NCI-H1048 (cell line): ENCODE data around the gene BTBD19.
"Not testable (repeated sequence)": the region's sequence is repeated elsewhere in the genome, so short reads cannot be mapped to it uniquely, and the experiment has no call there.

Source experiments
- DNase-seq: peaks from one replicate; lab custom pipeline; 2025; lab: John Stamatoyannopoulos, UW

The BTBD19 gene

DNA sequence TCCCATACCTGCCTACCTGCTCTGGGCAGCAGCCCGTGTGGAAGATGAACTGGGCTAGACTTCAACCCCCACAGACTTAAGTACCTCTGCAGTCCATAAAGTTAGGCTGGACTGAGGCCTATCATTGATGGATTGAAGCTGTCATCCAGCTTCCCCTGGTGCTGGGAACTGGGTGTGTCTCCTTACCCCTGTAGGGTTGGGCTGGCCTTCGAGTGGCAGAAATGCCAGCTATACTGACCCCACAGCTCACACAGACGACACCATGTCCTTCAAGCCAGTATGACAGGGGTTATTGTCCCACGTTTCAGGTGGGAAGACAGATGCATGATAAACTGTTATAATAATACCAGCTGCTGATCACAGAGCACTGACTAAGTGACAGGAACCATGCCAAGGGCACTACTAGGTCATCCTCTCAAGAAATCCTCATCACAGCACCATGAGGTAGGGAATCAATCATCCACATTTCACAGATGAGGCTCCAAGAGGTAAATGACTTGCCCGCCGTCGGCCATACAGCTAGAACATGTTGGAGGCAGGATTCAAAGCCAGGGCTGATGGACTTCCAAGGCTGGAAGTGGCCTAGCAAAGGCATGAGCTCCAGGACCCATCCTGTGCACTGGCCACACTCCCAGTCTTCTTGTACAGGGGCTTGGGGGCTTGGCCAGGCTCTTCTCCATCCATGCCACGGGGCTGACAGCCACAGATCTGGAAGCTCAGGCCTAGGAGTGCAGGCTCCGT is 20.0 kb upstream of the BTBD19 start, which contains the start of gene BEST4:
Gene BEST4 (minus strand): TSS at position 51 of the 741 bp plus-strand sequence. CDS start 465 bp downstream, outside the sequence.
- no peak for DNase-seq

DNA sequence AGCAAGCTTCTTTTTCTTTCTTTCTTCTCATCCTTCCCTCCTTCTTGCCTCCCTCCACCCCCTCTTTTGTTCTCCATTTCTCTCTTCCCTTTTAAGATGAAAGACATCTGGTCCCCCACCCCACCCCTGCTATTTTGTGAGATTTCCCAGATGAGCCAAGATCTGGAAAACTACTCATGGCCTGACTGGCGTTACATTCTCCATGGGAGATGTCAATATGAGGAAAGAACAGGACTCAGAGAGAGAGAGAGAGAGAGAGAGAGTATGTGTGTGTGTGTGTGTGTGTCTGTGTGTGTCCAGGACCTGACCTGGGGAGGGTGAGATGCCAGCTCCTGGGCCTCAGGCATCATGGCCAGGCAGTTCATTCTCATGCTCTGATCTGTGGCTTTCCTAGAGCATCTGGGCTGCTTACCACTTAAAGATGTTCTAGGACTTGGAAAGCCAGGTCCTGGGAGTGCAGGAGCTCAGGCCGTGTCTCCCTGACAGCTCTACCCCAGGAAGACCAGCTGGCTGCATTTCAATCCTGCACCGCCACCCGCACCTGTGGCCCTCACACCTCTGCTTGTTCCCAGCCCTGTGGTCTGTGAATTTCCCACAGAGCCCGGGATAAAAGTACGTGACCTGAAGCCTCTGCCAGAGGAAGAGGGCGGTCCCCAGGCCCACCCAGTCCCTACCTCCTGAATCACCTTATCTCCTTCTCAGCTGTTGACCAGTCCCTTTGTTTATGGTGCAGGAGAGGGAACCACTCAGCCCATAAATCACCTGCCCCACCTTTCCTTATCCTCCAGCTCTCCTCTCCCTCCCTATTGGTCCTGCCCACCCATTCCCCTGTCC is 17.1 kb upstream of the BTBD19 start:
- DNase-seq, result no peak

DNA sequence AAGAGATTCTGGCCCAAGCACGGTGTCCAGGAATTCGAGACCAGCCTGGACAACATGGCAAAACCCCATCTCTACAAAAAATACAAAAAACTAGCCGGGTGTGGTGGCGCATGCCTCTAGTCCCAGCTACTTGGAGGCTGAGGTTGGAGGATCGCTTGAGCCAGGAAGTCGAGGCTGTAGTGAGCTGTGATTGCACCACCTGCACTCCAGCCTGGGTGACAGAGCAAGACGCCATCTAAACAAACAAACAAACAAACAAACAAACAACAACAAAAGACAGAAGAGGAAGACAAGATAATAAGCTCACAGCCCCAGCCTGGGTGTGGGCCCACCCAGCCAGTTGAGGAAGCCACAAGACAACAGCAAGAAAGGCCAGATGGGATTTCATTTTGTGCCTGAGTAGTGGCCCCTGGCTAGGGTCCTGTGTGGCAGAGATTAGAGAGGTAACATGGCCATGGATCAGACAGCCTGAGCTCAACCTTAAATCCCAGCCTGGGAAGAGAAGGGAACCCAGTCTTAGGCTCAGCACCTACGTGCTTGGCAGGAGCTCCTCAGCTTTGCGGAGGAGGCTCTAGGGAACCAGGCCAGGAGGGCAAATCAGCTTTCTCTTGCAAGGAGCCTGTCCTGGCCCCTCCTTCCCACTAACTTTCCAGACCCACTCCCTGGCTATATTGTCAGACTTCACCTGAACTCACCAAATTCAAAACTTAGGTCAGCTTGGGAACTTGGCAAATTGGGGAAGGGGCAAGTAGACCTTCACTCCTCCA is 15.4 kb upstream of the BTBD19 start:
- DNase-seq, result no peak

DNA sequence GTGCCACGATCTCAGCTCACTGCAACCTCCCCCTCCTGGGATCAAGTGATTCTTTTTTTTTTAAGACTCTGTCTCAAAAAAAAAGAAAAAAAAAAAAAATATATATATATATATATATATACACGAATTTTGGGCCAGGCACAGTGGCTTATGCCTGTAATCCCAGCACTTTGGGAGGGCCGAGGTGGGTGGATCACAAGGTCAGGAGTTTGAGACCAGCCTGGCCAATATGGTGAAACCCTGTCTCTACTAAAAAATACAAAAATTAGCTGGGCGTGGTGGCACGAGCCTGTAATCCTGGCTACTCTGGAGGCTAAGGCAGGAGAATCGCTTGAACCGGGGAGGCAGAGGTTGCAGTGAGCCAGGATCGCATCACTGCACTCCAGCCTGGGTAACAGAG is 10.4 kb upstream of the BTBD19 start:
- DNase-seq, result not testable (repeated sequence)

DNA sequence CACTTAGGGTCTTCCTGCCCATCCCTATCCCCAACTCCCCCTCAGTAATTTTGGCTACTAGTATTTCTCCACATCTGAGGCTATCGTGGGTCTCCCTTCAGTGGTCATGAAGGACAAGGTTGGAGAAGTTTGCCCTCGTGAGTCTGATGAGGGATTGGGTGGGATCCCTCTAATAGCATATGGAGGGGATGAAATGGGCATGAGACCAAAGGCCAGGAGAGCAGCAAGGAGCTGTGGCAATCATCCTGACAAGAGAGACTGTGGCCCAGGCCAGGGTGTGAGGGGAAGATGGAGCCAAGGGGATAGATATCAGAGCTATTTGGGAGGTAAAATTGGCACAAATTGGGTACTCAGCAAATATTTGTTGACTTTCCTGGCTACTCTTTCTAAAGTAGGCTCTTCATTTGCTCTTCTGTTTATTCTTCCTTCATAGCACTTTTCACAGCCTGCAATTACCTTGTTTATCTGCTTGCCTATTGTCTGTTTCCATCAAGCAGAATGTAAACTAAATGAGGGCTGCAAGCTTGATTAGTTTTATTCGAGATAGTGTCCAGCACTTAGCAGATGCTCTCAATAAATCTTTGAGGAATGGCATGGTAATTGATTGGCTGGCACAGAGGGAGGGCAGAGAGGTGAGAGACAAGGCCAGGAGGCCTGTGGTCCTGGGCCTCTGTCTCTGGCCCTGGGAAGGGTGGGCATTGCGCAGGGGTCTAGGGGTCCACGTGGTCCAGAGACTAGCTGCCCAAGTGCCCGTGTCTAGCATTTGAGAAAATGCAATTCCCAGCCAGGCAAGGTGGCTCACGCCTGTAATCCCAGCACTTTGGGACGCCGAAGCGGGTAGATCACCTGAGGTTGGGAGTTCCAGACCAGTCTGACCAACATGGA is 9.6 kb upstream of the BTBD19 start:
- DNase-seq, result no peak

DNA sequence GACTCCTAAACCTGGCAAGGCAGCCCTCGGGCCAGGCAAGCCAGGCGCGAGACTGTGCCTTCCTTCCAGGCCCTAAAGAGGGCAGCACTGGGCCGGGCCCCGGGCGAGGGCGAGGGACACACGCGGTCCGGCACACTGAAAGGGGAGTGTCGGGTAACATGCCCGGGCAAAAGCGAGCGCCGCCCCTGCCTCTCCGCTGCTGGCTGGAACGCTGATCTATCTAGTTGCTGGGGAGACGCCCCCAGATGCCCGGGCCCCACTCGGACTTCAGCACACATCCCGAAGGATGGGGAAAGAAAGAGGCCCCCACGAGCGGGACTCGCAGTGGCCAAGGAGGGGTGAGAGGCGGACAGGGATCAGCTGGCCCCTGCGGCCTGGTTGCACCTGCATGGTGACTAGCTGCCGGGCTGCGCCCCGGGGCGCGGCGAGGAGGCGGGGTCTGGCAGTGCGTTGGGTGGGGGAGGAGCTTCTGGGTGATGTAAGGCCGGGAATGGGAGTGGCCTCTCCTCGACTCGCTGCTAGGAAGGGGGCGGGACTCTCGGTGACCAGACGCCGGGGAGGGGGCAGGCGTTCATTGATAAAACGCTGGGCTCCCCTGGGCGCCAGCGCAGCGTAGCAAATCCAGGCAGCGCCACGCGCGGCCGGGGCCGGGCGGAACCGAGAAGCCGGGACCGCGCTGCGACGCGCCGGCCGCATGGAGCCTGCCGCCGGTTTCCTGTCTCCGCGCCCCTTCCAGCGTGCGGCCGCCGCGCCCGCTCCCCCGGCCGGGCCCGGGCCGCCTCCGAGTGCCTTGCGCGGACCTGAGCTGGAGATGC is 8.3 kb upstream of the BTBD19 start, which contains the start of gene PLK3:
Gene PLK3 (plus strand): TSS at position 608 of the 815 bp plus-strand sequence. CDS start 87 bp downstream, at position 695.
- peak; percentile 85 for DNase-seq

DNA sequence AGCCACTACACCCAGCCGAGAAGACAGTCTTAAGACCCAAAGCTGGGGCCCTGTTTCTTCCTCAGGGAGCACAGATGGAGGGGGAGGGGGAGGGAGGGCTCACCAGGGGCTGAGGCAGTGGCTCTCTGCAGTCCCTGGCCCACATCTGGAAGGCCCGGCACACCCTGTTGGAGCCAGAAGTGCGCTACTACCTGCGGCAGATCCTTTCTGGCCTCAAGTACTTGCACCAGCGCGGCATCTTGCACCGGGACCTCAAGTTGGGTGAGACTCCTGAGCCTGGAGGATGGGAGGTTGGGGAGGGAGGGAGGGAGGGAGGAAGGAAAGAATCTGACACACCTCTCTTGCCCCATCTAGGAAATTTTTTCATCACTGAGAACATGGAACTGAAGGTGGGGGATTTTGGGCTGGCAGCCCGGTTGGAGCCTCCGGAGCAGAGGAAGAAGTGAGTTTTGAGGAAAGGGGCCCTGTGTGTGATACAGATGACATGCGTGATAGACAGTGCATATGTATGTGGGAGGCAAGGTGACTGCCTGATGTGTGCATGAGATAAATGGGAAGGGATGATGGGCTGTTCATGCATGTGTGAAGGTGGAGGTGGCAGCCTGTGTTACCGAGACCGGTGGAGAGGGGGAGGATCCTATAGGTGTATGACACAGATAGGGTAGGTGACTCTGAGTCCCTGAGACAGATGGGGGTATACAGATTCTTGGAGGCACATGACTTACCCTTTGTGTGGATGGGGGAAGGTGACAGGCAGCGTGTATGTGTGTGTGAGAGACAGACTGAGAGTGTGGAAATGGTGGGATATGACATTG is 6.6 kb upstream of the BTBD19 start:
- no peak for DNase-seq

DNA sequence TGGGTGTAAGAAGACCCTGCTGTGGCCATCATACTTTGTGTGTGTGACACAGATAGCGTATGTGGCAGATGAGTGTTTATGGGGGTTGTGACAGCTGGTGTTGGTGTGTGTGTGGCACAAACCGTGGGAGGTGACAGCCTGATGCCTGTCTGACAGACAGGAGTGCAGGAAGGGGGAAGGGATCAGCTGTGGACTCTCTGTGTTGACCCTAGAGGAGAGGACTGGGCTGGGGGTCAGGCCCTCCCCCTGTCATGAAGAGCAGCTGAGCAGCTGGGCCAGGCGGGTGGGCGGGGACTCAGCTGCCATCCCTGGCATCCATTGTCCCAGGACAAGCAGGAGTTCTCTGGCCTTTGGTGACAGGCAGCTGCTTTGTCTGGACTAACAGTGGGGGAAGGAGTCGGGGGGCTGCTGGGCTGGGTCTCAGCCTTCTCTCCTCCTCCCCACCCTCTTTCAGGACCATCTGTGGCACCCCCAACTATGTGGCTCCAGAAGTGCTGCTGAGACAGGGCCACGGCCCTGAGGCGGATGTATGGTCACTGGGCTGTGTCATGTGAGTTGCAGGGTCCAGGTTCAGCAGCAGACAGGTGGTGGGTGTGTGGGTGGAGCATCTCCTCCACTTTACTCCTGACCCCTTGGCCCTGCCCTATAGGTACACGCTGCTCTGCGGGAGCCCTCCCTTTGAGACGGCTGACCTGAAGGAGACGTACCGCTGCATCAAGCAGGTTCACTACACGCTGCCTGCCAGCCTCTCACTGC is 5.8 kb upstream of the BTBD19 start:
- no peak for DNase-seq

DNA sequence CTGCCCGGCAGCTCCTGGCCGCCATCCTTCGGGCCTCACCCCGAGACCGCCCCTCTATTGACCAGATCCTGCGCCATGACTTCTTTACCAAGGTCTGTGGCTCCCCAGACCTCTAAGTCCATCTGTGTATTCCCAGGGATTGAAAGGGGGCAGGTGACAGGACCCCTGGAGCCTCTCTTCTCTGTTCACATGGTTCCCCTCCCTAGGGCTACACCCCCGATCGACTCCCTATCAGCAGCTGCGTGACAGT is 5.3 kb upstream of the BTBD19 start:
- no peak for DNase-seq

DNA sequence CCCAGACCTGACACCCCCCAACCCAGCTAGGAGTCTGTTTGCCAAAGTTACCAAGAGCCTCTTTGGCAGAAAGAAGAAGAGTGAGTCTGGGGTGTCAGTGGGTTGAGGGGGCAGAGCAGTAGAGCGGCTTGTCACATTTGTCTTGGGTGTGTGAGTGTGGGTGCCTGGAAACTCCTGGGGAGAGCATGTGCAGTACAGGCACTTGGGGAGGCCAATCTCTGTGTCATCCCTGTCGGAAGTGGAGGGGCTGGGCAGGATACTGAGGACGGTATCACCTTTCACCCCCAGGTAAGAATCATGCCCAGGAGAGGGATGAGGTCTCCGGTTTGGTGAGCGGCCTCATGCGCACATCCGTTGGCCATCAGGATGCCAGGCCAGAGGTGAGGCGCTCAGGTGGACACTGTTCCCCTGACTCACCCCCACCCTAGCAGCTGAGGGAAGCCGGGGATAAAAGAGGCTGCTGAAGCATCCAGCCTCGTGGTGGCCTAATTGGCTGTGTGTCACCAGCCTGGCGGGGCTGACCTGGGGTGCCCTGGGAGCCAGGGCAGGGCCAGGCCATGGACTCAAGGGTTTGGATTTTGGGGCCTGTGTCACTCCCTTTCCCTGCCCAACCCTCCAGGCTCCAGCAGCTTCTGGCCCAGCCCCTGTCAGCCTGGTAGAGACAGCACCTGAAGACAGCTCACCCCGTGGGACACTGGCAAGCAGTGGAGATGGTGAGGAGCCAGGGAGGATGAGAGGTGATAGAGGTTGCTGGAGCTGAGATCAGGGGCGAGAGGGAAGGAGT is 4.8 kb upstream of the BTBD19 start:
- no peak for DNase-seq

DNA sequence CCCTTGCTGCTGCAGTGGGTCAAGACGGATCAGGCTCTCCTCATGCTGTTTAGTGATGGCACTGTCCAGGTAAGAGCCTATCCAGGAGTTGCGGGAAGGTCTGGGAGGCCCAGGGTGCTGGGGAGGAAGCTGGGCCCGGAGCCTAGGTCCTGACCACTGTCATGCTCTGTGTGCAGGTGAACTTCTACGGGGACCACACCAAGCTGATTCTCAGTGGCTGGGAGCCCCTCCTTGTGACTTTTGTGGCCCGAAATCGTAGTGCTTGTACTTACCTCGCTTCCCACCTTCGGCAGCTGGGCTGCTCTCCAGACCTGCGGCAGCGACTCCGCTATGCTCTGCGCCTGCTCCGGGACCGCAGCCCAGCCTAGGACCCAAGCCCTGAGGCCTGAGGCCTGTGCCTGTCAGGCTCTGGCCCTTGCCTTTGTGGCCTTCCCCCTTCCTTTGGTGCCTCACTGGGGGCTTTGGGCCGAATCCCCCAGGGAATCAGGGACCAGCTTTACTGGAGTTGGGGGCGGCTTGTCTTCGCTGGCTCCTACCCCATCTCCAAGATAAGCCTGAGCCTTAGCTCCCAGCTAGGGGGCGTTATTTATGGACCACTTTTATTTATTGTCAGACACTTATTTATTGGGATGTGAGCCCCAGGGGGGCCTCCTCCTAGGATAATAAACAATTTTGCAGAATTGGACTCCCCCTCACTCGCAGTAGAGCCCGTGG is 2.9 kb upstream of the BTBD19 start:
- DNase-seq, result no peak

DNA sequence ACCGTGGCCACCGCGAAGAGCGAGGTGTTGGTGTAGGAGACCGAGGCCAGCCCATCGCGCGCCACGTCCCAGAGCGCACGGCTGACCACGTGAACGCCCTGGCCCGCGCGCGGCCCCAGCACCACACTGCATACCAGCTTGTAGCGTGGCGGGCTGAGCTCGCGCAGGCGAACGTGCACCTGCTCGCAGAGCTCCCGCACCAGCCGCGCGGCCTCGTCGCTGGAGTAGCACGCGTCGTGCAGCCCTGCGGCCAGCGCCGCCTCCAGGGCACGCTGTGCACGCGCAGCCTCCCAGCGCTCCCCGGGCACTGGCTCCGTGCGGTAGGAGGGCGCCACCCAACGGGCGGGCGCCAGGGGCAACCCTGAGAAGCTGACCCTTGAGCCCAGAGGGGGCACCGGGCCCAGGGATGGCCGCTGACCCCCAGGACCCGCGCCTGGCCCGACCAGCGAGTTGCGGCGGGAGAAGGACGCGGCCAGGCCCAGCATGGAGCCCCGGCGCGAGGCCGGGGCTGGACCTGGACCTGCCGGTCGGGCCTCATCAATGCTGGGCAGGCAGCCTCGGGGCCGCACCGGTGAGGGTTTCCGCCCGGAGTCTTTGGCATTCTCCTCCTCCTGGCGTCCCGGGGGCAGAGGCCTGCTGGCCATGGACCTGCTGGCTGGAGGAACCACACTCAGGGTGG is 2.2 kb upstream of the BTBD19 start:
- DNase-seq, result no peak

DNA sequence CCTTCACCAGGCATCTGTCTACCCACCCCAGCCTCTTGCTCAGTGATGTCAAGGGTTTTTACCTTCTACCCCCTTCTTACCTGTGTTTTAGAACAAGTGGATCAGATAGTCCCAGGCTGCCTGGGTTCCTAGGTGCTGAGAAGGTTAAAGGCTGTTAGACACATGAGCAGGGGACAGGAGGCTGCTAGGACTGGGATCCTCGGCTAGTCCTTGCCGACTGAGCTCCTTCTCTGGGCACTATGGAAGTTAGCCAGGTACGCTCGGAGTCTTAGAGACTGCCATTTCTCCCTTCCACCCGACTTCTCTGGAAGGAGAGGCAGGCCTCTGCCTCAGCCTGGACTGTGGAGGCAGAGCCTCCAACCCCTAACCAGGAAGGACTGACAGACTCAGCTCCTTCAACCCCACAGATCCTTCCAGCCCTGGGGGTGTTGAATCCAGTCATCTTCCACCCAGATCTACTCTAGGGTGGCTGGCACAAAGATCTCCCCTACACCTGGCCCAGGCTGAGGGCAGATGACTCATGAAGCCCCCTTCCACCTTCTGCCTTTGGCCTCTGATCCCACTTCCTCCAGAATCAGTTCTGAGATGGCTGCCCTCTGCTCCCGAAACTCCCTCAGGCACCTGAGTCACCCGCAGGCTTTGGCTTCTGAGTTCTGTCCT is 1.5 kb upstream of the BTBD19 start, which contains the start of gene DYNLT4:
Gene DYNLT4 (minus strand): TSS at position 648 of the 660 bp plus-strand sequence. CDS start 683 bp downstream, outside the sequence.
- no peak for DNase-seq

DNA sequence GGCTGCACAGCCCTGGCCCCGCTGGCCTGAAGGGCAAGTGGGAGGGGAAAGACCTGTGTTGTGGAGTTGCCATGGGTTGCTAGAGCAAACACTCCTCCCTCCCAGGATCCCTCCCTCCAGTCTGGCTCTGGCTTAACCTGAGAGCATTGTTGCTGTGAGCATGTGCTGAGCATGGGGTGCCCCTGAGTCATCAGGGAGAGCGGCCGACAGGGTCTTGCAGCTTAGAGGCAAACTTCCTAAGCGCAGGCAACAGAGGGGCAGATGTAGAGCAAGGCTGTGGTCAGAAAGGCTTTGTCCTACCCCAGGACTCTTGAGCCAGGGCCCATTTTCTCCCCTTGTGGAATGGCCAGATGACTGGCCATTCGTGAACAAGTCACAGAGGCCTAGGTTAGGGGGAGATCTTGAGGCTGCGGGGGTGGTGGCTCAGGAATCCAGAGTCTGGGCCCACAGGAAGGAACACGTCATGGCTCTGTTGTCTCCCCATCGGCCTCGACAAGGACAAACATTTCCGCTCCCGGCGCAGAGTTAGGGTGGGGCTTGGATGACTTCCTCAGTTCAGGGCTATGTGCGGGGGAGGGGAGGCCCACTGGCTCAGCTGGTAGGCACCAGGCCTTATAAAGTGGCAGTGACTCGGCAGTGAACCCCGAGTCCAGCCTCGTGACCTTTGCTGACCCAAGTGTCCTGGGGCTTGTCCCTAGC is 810 bp upstream of the BTBD19 start:
- no peak for DNase-seq
